Fibroblast of the aortic adventitia (primary cell): Measurements from ENCODE around the gene MRPL53. TPM values are rescaled to one million over a fixed set of nuclear protein-coding genes. Genes with fewer than 3 reads are reported as not detected.
A peak's percentile ranks its signal among the peaks of the same experiment; 100 is the strongest.
"Not testable (repeated sequence)": the region's sequence is repeated elsewhere in the genome, so short reads cannot be mapped to it uniquely, and the experiment has no call there.

ENCODE experiments used
- DNase-seq: peaks from one replicate; pipeline ENCODE4 v3.0.0-alpha.2; 2010; ENCODE audit warnings: low read depth
- H3K4me3 ChIP-seq: 2 replicates; pipeline ENCODE4 v1.5.1; 2011; ENCODE audit warnings: low read depth, mild to moderate bottlenecking, control low read depth, low read length, moderate library complexity
- CTCF ChIP-seq: IDR thresholded peaks from 2 replicates; pipeline ENCODE4 v1.5.1; 2011; ENCODE audit warnings: mild to moderate bottlenecking, low read length, control low read depth, inconsistent platforms; ENCODE audit not compliant: insufficient read depth
- total RNA-seq: library from RNA; depleted of rRNA; stranded (reverse); fragments of >200 nt; gene quantifications from 2 replicates; pipeline ENCODE4 v1.2.3, GENCODE V29; 2012; ENCODE audit warnings: low replicate concordance

Gene MRPL53
- total RNA-seq, 1 donor: 19.3 TPM

- DNase-seq: no peak
- peak; percentile 28 for TF ChIP-seq CTCF
- no peak overlapping the region for H3K4me3 ChIP-seq
Observed at GRCh38 chr2:74474899-74475298, 2.4 kb upstream of the MRPL53 start.

- TF ChIP-seq CTCF: no peak
- no peak for DNase-seq
- H3K4me3 ChIP-seq: no peak overlapping the region
Observed at GRCh38 chr2:74474481-74474880, 2.0 kb upstream of the MRPL53 start.

DNA sequence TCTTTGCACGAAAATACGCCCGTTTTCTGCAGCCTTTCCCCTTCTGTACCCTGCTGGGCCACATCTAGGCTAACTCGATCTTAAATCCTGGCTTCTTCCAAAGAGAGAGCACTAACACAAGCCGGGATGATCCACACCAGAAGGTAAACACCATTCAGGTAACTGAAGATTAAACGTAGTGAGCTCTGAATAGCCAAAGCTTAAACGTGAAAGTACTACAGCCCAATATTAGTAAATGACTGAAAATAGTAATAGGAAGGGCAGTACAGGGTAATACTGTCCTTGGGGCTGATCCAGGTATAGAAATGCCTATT lies 422 bp upstream of the MRPL53 start:
- TF ChIP-seq CTCF: no peak
- peak overlapping the region; percentile 89 for H3K4me3 ChIP-seq

DNA sequence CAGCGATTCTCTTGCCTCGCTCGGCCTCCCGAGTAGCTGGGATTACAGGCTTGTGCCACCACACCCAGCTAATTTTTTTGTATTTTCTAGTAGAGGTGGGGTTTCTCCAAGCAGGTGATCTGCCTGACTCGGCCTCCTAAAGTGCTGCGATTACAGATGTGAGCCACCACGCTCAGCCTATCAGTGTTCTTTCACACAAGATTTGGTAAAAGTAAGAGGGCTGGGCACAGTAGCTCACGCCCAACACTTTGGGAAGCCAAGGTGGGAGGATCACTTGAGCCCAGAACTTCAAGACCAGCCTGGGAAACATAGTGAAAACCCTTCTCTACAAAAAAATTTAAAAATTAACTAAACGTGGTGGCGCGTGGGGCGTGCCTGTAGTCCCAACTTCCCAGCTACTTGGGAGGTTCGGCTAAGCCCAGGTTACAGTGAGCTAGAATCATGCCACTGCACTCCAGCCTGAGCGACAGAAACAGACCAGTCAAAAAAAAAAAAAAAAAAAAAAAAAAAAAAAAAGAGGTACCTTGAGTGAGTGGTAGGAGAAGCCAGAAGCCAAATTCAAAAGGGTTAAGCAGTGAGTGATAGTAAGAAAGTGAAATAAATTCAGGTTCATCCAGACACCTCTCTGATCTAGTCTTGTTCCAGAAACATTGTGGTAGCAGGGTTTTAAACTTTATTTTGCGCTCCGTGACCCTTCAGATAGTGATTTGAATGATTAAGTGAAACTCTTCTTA lies 981 bp downstream of the MRPL53 start:
- peak overlapping the region; percentile 89 for H3K4me3 ChIP-seq
- TF ChIP-seq CTCF: no peak
- no peak for DNase-seq

More for the DNA sequence above, 422 bp upstream of the MRPL53 start:
- DNase-seq: no peak

GRCh38 chr2:74470742-74471141 lies 1.7 kb downstream of the MRPL53 start:
- not testable (repeated sequence) for H3K4me3 ChIP-seq, DNase-seq

- TF ChIP-seq CTCF: no peak
- DNase-seq: no peak
- peak overlapping the region; percentile 83 for H3K4me3 ChIP-seq
Observed at GRCh38 chr2:74464406-74464805, 8.1 kb downstream of the MRPL53 start.

DNA sequence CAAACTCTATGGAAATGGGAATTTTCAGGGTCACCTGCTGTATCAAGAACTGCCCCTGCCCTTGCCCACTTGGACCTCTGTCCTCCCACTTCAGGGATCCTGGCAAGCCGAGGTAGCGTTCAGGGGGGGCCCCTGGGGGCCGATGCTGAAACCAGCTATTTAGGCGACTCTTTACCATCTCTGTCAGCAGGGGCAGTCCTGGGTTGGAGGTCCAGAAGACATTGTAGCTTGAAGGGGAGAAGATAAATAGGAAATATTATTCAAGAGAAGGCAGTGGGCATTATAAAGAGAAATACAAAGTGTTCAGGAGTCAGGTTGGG lies 9.7 kb downstream of the MRPL53 start:
- no peak overlapping the region for H3K4me3 ChIP-seq
- TF ChIP-seq CTCF: no peak
- DNase-seq: no peak
